WI38 (cell line): ENCODE results near the gene LGR5.

Experiments used
- H3K4me3 ChIP-seq: 2 replicates; pipeline ENCODE4 v1.5.1; 2011; ENCODE audit warnings: low read depth, mild to moderate bottlenecking, control low read depth, low read length
- CTCF ChIP-seq: IDR thresholded peaks from 2 replicates; pipeline ENCODE4 v1.5.1; 2012; ENCODE audit warnings: low read depth, mild to moderate bottlenecking, control low read depth, low read length

Gene LGR5

GRCh38 chr12:71425568-71426299 is 13.9 kb upstream of the LGR5 start:
- no peak for TF ChIP-seq CTCF
- no peak overlapping the region for H3K4me3 ChIP-seq

DNA sequence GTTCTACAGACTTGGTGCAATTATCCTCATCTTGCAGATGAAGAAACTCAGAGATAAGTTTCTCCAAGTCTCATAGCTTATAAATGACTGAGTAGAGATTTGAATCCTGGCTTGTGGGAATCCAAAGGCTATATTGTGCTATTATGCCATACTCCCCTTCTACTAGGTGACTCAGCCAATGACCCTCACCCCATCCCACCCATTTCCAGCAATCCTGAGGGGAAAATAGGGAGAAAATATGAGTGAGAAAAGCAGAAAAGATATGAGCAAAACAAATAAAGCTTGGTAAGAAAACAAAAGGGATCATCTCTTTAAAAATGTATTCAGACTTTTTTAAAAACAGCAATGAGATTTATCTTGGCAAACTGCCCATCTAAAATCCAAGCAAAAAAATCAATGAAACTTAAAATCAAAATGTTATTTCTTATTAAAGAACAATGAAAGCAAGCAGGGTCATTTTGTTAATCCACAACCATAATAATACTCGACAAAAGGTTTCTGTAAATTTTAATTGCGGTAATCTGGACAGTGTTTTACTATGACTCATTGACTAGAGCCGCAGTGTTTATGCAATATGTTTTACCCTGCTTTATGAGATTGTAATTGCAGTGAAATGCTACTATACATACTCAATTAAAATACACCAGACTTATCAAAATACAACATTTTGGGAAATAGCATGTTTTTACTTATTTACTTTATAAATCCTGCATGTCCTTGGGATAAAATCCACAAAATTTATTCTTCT is 13.1 kb upstream of the LGR5 start:
- no peak for TF ChIP-seq CTCF
- H3K4me3 ChIP-seq = no peak overlapping the region

DNA sequence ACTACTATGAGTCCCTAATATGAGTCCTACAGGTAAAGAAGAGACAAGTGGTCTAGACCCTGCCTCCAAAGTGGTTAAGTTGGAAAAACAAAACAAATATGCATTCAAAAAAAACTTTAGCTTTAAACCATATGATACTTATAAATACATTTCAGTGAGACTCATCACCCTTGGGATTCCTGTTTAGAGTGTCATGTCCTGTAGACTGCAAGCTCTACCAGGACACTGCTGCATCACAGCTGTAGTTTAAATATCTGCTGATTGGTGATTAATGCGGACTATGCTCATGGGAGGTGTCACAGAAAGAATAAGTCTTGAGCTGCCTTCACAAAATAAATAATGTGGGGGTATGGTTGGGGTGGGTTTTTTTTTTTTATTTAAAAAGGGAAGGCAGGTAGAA is 8.8 kb upstream of the LGR5 start:
- H3K4me3 ChIP-seq = no peak overlapping the region
- TF ChIP-seq CTCF = no peak

- no peak for TF ChIP-seq CTCF
- H3K4me3 ChIP-seq = no peak overlapping the region
These were observed 7.6 kb upstream of the LGR5 start for GRCh38 chr12:71431991-71432390.

DNA sequence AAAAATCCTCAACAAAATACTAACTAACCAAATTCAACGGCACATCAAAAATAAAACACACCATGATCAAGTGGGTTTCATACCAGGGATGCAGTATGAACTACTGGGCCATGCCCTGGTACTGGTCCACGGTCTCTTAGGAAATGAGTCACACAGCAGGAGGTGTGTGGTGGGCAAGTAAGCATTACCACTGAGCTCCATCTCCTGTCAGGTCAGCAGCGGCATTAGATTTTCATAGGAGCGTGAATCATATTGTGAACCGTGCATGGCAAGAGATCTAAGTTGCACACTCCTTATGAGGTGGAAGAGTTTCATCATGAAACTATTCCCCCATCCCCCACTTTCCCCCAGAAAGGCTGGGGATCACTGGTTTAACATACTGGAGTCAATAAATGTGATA is 6.7 kb upstream of the LGR5 start:
- no peak for TF ChIP-seq CTCF

DNA sequence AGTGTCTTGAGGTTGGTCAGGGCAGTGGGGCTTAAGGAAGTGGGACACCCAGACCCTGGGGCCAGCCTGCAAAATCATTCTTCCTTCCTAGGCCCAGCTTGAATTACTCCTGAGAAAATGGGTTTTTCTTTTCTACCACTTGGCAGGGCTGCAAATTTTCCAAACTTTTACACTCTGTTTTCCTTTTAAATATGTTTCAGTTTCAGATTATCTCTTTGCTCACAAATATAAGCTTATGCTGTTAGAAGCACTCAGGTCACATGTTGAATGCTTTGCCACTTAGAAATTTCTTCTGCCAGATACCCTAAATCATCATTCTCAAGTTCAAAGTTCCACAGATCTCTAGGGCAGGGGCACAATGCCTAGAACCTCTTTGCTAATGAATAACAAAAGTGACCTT is 2.9 kb upstream of the LGR5 start:
- no peak for TF ChIP-seq CTCF

More for the DNA sequence above, 6.7 kb upstream of the LGR5 start:
- no peak overlapping the region for H3K4me3 ChIP-seq

DNA sequence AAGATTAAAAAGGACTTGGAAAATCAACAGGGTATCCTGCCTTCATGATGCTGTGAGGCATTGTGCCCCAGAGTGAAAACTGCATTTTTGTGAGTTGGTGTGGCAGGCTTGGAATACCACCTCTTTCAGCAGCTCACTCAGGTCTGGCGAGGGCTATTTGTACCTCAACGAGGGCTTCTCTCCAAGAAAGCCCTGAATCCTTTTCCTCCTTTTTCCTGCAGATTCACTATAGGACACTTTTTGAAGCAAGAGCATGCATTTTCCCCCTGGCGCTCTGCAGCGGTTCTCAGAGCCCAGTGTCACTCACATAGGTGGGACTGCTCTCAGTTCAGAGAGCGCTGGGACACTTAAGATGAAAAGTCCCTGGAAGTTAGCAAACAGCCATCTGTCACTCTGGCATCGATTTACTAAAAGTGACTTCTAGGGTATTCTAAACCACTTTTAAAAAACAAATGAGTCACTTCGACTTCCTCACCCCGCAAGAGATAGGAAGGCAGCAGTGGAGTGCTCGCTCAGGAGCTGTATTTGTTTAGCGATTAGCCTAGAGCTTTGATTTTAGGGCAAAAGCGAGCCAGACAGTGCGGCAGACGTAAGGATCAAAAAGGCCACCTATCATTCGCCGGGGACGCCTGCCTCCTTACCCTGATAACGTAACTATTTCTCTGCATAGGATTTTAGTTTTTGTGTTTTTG is 782 bp upstream of the LGR5 start:
- TF ChIP-seq CTCF = no peak
- H3K4me3 ChIP-seq = peak overlapping the region; percentile 54

More for the DNA sequence above, 2.9 kb upstream of the LGR5 start:
- no peak overlapping the region for H3K4me3 ChIP-seq
